Measurements from ENCODE around the gene GASK1A. TPM values are rescaled to one million over a fixed set of nuclear protein-coding genes. Genes with fewer than 3 reads are reported as not detected.

The GASK1A gene
- total RNA-seq, 2 experiments from 2014 or later, result 0.28 TPM; not detected in 1

DNA sequence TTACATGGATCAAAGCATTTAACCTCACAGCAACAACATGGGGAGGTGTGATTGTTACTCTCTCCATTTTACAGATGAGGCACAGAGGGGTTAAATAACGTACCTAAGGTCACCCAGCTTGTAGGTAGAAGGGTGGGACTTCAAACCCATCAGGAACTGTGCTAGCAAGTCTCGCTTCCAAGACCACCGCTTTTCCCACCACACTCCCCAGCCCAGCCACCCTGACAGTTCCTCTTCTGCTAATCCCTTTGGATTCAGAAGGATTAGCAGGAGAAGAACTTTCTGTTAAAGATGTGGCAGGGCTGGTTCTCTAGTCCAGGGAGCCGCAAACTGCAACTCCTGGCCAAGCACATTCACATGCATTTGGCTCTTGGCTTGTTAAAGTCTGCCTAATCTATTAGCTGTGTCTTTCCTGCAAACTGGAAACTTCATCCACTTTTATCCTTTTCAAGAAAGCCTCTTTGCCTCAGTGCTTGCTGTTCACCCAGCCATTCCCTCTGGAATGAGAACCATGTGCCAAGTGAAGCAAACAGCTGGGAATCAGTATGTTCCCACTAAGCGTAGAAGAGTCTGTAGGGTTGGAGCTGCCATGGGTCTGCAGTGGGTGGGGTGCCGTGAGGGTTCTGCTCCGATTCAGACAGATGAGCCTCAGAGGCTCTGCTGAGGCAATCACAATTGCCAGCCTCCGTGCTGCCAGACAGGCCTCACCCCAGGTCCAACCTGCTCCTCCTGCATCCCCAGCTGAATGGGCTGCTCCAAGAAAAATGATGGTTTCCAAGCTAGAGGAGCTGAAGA lies 82.2 kb downstream of the GASK1A start:
- Mint-ChIP-seq H3K36me3 (ENCODE audit: low read depth) (no peaks in the 10 kb centered on the region), H3K27ac (no peak overlapping the region), H3K27me3 (no peaks in the 10 kb centered on the region), H3K9me3 (no peaks in the 10 kb centered on the region), H3K4me1 (ENCODE audit: low read depth) (peaks cover 33% of the 10 kb centered on the region), H3K4me3 (no peak overlapping the region)
- Histone ChIP-seq H3K4me1 (ENCODE audit: insufficient read depth, low read length) (peaks cover 14% of the 10 kb centered on the region), H3K36me3 (ENCODE audit: insufficient read depth, low read length) (no peaks in the 10 kb centered on the region), H3K27me3 (ENCODE audit: control insufficient read depth in 1 of 2, insufficient read depth in 2 of 2, low read length in 2 of 2) (no peaks in the 10 kb centered on the region), H3K4me3 (ENCODE audit: low read length) (no peak overlapping the region), H3K27ac (ENCODE audit: low read depth in 1 of 2, low read length in 2 of 2) (no peak overlapping the region), H3K9me3 (ENCODE audit: control insufficient read depth in 1 of 2, insufficient read depth in 1 of 2, low read length in 2 of 2) (no peaks in the 10 kb centered on the region)
- TF ChIP-seq, protein P1, sequence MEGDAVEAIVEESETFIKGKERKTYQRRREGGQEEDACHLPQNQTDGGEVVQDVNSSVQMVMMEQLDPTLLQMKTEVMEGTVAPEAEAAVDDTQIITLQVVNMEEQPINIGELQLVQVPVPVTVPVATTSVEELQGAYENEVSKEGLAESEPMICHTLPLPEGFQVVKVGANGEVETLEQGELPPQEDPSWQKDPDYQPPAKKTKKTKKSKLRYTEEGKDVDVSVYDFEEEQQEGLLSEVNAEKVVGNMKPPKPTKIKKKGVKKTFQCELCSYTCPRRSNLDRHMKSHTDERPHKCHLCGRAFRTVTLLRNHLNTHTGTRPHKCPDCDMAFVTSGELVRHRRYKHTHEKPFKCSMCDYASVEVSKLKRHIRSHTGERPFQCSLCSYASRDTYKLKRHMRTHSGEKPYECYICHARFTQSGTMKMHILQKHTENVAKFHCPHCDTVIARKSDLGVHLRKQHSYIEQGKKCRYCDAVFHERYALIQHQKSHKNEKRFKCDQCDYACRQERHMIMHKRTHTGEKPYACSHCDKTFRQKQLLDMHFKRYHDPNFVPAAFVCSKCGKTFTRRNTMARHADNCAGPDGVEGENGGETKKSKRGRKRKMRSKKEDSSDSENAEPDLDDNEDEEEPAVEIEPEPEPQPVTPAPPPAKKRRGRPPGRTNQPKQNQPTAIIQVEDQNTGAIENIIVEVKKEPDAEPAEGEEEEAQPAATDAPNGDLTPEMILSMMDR (IDR thresholded peaks at IDR 0.05), result no peak
- ChIA-PET CTCF (no interaction called here), POLR2A (interaction anchor here (0.7 to 1.0 kb wide), 2 partner anchors 35 to 37 kb away, joined by 3 read pairs; no protein-coding TSS in a partner anchor)
- intact Hi-C loops (cut with DNase I, micrococcal nuclease), result no loop called here
- ATAC-seq (ENCODE audit: poor library complexity) (no peak), DNase-seq (no peak)

DNA sequence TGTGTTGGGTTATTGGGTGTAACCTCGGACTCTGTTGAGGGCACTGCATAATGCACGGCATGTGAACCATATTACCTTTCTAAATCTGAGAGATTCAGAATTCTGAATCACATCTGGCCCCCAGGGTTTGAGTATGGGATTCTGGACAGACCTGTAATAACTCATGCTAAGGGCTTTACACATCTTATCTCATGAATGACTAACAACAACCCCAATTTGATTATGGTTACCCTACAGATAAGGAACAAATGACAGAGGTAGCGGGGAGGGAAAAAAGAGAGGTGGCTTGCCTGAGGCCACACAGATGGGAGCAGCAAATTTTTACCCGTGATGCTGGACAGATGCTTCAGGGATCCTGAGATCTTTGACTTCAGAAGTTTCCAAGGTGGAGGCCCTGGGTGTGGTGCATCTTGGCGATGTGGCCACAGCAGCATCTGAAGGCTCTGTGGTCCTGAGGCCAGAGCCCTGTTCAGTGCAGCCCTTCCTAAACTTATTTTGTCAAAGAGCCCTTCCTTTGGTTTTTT lies 83.0 kb downstream of the GASK1A start:
- intact Hi-C loops (cut with DNase I, micrococcal nuclease), result no loop called here
- no peaks in the 10 kb centered on the region for H3K9me3 Mint-ChIP-seq
- H3K4me1 Mint-ChIP-seq (ENCODE audit: low read depth), result peaks cover 33% of the 10 kb centered on the region
- no peak overlapping the region for H3K27ac Mint-ChIP-seq
- H3K36me3 ChIP-seq (ENCODE audit: insufficient read depth, low read length), result no peaks in the 10 kb centered on the region
- ATAC-seq (ENCODE audit: poor library complexity), result no peak
- TF ChIP-seq, protein P1 (IDR thresholded peaks at IDR 0.05), result no peak
- ChIA-PET POLR2A (no interaction called here), CTCF (no interaction called here)
- no peak for DNase-seq
- H3K4me3 Mint-ChIP-seq, result no peak overlapping the region
- H3K27ac ChIP-seq (ENCODE audit: low read depth in 1 of 2, low read length in 2 of 2), result no peak overlapping the region
- H3K36me3 Mint-ChIP-seq (ENCODE audit: low read depth), result no peaks in the 10 kb centered on the region
- H3K9me3 ChIP-seq (ENCODE audit: control insufficient read depth in 1 of 2, insufficient read depth in 1 of 2, low read length in 2 of 2), result no peaks in the 10 kb centered on the region
- H3K4me3 ChIP-seq (ENCODE audit: low read length), result no peak overlapping the region
- peaks cover 14% of the 10 kb centered on the region for H3K4me1 ChIP-seq (ENCODE audit: insufficient read depth, low read length)
- no peaks in the 10 kb centered on the region for H3K27me3 Mint-ChIP-seq
- no peaks in the 10 kb centered on the region for H3K27me3 ChIP-seq (ENCODE audit: control insufficient read depth in 1 of 2, insufficient read depth in 2 of 2, low read length in 2 of 2)

DNA sequence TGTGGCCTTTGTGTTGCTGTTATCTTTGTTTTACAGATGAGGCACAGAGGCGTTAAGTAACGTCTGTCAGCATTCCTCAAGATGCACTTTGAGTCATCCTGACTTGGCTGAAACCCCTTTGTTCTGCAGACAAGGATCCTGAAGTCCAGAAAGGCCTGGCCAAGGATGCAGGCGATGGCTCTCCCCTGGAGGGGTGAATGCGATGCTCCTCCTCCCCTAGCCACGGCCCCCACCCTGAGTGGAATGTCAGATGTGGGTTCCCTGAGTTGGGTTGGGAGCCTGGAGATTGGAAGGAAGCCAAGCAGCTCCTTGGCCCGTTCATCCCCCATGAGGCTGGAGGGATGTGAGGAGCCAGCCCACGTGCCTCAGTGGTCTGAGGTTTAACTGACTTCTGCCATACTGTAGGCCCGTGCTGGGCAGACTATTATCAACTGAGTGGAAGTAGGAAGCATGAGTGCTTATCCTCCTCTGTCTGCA lies 83.5 kb downstream of the GASK1A start:
- Mint-ChIP-seq H3K9me3 (no peaks in the 10 kb centered on the region), H3K36me3 (ENCODE audit: low read depth) (no peaks in the 10 kb centered on the region), H3K27ac (no peak overlapping the region), H3K4me1 (ENCODE audit: low read depth) (peaks cover 33% of the 10 kb centered on the region), H3K27me3 (no peaks in the 10 kb centered on the region), H3K4me3 (no peak overlapping the region)
- Histone ChIP-seq H3K4me3 (ENCODE audit: low read length) (no peak overlapping the region), H3K27me3 (ENCODE audit: control insufficient read depth in 1 of 2, insufficient read depth in 2 of 2, low read length in 2 of 2) (no peaks in the 10 kb centered on the region), H3K27ac (ENCODE audit: low read depth in 1 of 2, low read length in 2 of 2) (no peak overlapping the region), H3K9me3 (ENCODE audit: control insufficient read depth in 1 of 2, insufficient read depth in 1 of 2, low read length in 2 of 2) (no peaks in the 10 kb centered on the region), H3K4me1 (ENCODE audit: insufficient read depth, low read length) (peaks cover 14% of the 10 kb centered on the region), H3K36me3 (ENCODE audit: insufficient read depth, low read length) (no peaks in the 10 kb centered on the region)
- intact Hi-C loops (cut with DNase I, micrococcal nuclease), result no loop called here
- ATAC-seq (ENCODE audit: poor library complexity), result no peak
- TF ChIP-seq, protein P1 (IDR thresholded peaks at IDR 0.05), result no peak
- DNase-seq, result no peak
- ChIA-PET POLR2A (no interaction called here), CTCF (no interaction called here)
